ENCODE results near the gene RILPL1.
"Not testable (repeated sequence)": the region's sequence is repeated elsewhere in the genome, so short reads cannot be mapped to it uniquely, and the experiment has no call there.

The RILPL1 gene

DNA sequence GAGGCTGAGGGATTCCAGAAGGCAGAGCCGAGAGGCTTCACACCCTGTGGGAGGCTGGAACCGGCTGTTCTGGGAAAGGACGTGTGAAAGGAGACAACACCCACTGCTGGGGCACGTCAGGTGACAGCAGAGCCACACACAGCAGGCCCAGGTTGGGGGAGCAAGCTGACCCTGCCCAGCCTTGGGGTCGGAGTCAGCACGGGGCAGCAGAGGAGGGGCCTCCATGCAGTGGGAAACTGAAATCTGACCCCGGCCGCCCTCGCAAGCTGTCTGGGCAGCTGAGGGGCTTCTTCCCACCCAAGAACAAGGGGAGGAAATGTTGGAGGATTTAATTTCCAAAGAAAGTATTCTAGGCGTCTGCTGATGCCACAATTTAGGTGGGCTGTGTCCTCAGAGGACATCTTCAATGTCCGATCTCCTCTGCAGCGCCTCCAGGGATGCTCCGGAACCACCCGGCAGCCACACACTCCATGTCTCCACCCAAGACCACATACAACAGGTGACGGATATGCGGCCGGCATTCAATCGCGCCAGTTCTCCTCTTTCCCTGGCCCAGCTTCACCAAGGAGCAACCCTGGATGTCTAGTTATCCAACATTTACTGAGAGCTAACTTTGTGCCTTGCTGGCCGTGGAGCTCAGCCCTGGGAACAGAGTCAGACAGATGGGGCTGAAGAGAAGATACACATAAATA, 44.8 kb downstream of the RILPL1 start:
- in situ Hi-C loops (cut with MboI; ENCODE audit: low sequenced_read_pairs, unreplicated experiment), result no loop called here
- no peak for DNase-seq (ENCODE audit: low spot score)

DNA sequence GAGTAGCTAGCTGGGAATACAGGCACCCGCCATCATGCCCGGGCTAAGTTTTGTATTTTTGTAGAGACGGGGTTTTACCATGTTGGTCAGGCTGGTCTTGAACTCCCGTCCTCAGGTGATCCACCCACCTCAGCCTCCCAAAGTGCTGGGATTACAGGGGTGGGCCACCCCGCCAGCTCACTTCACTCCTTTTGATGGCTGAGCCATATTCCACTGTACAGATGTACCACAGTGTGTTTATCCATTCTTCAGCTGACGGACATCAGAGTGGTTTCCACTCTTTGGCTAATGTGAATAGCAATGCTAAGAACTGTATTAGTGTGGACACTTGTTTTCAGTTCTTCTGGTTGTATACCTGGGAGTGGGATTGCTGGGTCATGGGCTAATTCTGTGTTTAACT, 46.1 kb downstream of the RILPL1 start:
- in situ Hi-C loops (cut with MboI; ENCODE audit: low sequenced_read_pairs, unreplicated experiment), result no loop called here
- TF ChIP-seq, protein P1, sequence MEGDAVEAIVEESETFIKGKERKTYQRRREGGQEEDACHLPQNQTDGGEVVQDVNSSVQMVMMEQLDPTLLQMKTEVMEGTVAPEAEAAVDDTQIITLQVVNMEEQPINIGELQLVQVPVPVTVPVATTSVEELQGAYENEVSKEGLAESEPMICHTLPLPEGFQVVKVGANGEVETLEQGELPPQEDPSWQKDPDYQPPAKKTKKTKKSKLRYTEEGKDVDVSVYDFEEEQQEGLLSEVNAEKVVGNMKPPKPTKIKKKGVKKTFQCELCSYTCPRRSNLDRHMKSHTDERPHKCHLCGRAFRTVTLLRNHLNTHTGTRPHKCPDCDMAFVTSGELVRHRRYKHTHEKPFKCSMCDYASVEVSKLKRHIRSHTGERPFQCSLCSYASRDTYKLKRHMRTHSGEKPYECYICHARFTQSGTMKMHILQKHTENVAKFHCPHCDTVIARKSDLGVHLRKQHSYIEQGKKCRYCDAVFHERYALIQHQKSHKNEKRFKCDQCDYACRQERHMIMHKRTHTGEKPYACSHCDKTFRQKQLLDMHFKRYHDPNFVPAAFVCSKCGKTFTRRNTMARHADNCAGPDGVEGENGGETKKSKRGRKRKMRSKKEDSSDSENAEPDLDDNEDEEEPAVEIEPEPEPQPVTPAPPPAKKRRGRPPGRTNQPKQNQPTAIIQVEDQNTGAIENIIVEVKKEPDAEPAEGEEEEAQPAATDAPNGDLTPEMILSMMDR (IDR thresholded peaks at IDR 0.05; ENCODE audit: borderline replicate concordance, control extremely low read depth, extremely low read depth, insufficient read depth, missing control alignments), result no peak
- DNase-seq (ENCODE audit: low spot score), result no peak

More for the DNA sequence above, 44.8 kb downstream of the RILPL1 start:
- TF ChIP-seq, protein P1 (IDR thresholded peaks at IDR 0.05; ENCODE audit: borderline replicate concordance, control extremely low read depth, extremely low read depth, insufficient read depth, missing control alignments), result no peak

DNA sequence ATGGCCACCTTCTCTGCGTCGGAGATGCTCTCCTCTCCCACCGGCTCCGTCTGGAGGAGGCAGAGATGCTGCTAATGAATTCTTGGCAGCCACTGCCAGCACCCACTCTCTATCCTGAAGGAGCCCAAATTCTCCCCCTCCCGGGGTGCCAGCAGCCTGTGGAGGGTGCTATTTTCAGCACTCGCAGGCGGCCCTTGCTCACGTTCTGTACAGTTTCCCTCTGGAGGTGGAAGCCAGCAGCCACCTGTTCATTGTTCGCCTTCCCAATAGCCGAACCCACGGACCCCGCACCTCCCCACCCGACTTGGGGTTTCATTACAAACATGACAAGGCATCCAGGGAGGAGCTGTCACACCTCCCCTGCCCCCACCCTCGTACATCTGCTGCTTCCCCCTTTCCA, 47.8 kb downstream of the RILPL1 start:
- in situ Hi-C loops (cut with MboI; ENCODE audit: low sequenced_read_pairs, unreplicated experiment), result no loop called here
- TF ChIP-seq, protein P1 (IDR thresholded peaks at IDR 0.05; ENCODE audit: borderline replicate concordance, control extremely low read depth, extremely low read depth, insufficient read depth, missing control alignments), result no peak
- no peak for DNase-seq (ENCODE audit: low spot score)

DNA sequence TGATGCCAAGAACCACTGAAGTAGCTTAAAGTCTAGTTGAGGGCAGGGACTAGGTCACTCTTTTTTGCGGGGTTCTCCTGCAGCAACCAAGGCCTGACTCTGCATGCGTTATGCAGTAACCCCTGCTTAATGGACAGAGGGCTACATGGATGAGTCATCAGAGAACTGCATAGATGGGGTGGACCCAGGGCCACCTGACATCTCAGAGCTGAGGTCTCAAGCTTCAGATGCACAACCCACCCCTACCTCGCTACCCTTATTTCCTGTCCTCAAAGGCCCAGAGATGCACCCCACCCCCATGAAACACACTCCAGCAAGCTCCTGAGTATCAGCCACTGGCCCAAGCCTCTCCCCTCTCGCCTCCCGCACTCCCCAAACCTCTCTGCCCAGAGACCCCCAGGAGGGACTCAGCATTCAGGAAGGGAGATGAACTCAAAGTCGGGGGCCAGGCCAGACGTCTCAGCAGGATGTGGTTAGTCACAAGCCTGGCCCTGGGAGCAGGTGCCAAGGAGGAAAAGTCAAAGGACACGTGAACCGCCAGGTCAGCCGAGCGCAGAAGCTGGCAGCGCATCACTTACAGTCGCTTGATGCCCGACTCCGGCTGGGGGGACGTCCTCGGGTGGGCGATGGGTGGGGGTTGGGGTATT, 49.8 kb downstream of the RILPL1 start:
- in situ Hi-C loops (cut with MboI; ENCODE audit: low sequenced_read_pairs, unreplicated experiment), result no loop called here
- no peak for DNase-seq (ENCODE audit: low spot score)
- TF ChIP-seq, protein P1 (IDR thresholded peaks at IDR 0.05; ENCODE audit: borderline replicate concordance, control extremely low read depth, extremely low read depth, insufficient read depth, missing control alignments), result no peak

DNA sequence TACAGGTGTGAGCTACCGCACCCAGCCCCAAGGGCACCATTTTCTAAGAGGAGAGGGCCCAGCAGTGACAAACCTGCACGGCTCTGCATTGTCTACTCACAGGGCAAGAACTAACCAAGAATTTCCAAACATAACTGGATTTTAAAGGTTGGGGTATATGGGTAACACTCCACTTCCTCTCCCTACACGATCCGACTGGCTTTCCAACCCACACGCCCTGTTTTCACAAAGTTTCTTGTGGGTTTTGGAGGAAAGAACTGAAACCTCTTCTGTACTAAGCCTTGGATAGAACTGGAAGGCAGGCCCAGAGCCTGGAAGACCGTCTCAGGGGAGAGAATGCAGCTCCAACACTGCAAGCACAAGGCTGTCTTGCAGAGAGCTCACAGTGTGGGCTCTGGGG, 50.6 kb downstream of the RILPL1 start:
- in situ Hi-C loops (cut with MboI; ENCODE audit: low sequenced_read_pairs, unreplicated experiment), result no loop called here
- DNase-seq (ENCODE audit: low spot score), result no peak
- TF ChIP-seq, protein P1 (IDR thresholded peaks at IDR 0.05; ENCODE audit: borderline replicate concordance, control extremely low read depth, extremely low read depth, insufficient read depth, missing control alignments), result no peak

DNA sequence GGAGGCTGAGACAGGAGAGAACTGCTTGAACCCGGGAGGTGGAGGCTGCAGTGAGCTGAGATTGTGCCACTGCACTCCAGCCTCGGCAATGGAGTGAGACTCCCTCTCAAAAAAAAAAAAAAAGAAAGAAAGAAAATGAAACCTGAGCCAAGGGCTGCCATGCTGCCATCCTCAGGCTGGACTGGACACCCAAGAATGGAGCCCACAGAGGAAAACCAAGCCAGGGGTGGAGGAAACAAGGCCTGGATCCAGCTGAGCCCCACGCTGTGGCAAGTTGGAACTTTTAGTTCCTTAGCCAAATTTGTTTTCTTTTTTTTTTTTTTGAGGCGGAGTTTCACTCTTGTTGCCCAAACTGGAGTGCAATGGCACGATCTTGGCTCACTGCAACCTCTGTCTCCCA, 52.3 kb downstream of the RILPL1 start:
- DNase-seq (ENCODE audit: low spot score); in situ Hi-C loops (cut with MboI; ENCODE audit: low sequenced_read_pairs, unreplicated experiment): not testable (repeated sequence)

DNA sequence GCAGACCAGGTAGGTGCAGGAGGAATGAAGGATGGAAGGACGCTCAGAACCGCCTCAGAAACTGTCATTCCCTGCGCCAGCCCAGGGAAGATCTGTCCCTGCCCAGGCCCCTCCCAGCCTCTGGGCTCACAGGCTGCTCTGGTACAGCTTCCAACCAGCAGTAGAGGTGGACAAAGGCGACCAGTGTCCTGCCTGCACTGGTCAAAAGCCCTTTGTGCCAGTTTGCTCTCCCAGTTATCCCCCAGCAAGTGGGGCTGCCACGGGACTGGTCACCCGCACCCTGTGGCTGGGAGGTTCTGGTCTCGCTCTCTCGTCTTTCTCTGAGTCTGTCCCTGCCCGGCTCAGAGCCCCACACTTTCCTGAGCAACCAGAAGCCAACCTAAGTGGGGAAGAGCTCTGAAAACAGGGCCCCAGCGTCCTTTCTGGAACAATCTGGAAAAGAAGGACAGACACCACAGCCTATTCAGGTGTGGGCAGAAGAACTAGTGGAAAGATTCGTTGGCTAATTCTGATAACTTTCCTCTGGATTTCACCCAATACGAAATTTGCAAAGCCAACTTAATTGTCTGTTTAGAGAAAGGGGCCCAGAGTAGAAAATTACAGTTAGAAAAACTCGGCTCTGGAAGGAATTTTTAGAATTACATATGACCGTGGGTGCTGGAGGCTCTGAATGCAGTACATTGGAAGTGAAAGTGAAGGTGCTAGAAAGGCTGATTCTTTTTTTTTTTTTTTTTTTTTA, 53.9 kb downstream of the RILPL1 start:
- DNase-seq (ENCODE audit: low spot score), result no peak
- in situ Hi-C loops (cut with MboI; ENCODE audit: low sequenced_read_pairs, unreplicated experiment), result no loop called here
- TF ChIP-seq, protein P1 (IDR thresholded peaks at IDR 0.05; ENCODE audit: borderline replicate concordance, control extremely low read depth, extremely low read depth, insufficient read depth, missing control alignments), result no peak

Data from GM13976 (cell line).